Thyroid gland (tissue), 4 donors: Measurements from ENCODE around the gene ZFR.

Source experiments
- POLR2A ChIP-seq, 2 donors: fragments of 450-650 bp; IDR thresholded peaks; one replicate each; pipeline ENCODE4 v1.6.1; 2017; ENCODE audit warnings: antibody characterized with exemption in 2 of 2, mild to moderate bottlenecking in 2 of 2, moderate library complexity in 1 of 2
- TF ChIP-seq, protein P1 (sequence below), 6 experiments: fragments of 200-600 bp in 3 of 6; fragments of 450-650 bp in 3 of 6; sonication (generic) in 3 of 6; IDR thresholded peaks; one replicate each; pipeline ENCODE4 v1.5.1; 2016 to 2019; ENCODE audit warnings: antibody characterized with exemption in 6 of 6, mild to moderate bottlenecking in 2 of 6, inconsistent platforms in 1 of 6, moderate library complexity in 1 of 6

- TF ChIP-seq POLR2A (IDR thresholded peaks at IDR 0.05) = no peak
- TF ChIP-seq, protein P1, sequence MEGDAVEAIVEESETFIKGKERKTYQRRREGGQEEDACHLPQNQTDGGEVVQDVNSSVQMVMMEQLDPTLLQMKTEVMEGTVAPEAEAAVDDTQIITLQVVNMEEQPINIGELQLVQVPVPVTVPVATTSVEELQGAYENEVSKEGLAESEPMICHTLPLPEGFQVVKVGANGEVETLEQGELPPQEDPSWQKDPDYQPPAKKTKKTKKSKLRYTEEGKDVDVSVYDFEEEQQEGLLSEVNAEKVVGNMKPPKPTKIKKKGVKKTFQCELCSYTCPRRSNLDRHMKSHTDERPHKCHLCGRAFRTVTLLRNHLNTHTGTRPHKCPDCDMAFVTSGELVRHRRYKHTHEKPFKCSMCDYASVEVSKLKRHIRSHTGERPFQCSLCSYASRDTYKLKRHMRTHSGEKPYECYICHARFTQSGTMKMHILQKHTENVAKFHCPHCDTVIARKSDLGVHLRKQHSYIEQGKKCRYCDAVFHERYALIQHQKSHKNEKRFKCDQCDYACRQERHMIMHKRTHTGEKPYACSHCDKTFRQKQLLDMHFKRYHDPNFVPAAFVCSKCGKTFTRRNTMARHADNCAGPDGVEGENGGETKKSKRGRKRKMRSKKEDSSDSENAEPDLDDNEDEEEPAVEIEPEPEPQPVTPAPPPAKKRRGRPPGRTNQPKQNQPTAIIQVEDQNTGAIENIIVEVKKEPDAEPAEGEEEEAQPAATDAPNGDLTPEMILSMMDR (IDR thresholded peaks at IDR 0.05) = no peak
These were observed 86.9 kb downstream of the ZFR start for GRCh38 chr5:32357658-32358057.
